ENCODE measurements around the gene CAPN14.

- TF ChIP-seq, protein P1, sequence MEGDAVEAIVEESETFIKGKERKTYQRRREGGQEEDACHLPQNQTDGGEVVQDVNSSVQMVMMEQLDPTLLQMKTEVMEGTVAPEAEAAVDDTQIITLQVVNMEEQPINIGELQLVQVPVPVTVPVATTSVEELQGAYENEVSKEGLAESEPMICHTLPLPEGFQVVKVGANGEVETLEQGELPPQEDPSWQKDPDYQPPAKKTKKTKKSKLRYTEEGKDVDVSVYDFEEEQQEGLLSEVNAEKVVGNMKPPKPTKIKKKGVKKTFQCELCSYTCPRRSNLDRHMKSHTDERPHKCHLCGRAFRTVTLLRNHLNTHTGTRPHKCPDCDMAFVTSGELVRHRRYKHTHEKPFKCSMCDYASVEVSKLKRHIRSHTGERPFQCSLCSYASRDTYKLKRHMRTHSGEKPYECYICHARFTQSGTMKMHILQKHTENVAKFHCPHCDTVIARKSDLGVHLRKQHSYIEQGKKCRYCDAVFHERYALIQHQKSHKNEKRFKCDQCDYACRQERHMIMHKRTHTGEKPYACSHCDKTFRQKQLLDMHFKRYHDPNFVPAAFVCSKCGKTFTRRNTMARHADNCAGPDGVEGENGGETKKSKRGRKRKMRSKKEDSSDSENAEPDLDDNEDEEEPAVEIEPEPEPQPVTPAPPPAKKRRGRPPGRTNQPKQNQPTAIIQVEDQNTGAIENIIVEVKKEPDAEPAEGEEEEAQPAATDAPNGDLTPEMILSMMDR (IDR thresholded peaks at IDR 0.05): no peak
- TF ChIP-seq POLR2A (IDR thresholded peaks at IDR 0.05): no peak
These were observed 38.7 kb upstream of the CAPN14 start for GRCh38 chr2:31255911-31256571.

Data from lower leg skin (tissue), 3 donors.